PC-3 (cell line): ENCODE results near the gene CRY2. TPM values are rescaled to one million over a fixed set of nuclear protein-coding genes. Genes with fewer than 3 reads are reported as not detected.

Source experiments
- ATAC-seq: fragments of 200-7000 bp; cut with Tn5 transposase; 2 replicates; pipeline ENCODE4 v1.9.1; 2020; ENCODE audit warnings: mild to moderate bottlenecking, moderate library complexity
- BruUV-seq: library from RNA; stranded (reverse); fragments of 400-500 nt; replicated peaks from 2 replicates; lab custom pipeline; 2021; lab: Mats Ljungman, UMichigan
- CTCF ChIA-PET: fragments of 300-600 bp; sonication (Branson Sonifier 250); formaldehyde crosslinking; loops from one replicate; lab custom pipeline; 2022; ENCODE audit warnings: antibody characterized with exemption; lab: Charles Lee
- POLR2A ChIA-PET: fragments of 300-600 bp; sonication (Branson Sonifier 250); formaldehyde crosslinking; loops from one replicate; lab custom pipeline; 2022; ENCODE audit warnings: antibody characterized with exemption; ENCODE audit not compliant: unreplicated experiment; lab: Charles Lee
- DNase-seq: peaks from one replicate; pipeline ENCODE4 v3.0.0-alpha.2; 2015
- H2AFZ ChIP-seq: fragments of 300-600 bp; sonication (generic); 2 replicates; pipeline ENCODE4 v1.6.0; 2016; ENCODE audit warnings: antibody characterized with exemption, low read length
- H3F3A ChIP-seq: fragments of 300-600 bp; sonication (generic); one replicate; pipeline ENCODE4 v1.6.0; 2017; ENCODE audit warnings: antibody characterized with exemption, low read length, control low read depth, mild to moderate bottlenecking; ENCODE audit not compliant: unreplicated experiment
- H3K27ac ChIP-seq: fragments of 300-600 bp; sonication (generic); 2 replicates; pipeline ENCODE4 v1.5.1; 2016; ENCODE audit warnings: mild to moderate bottlenecking, low read length
- H3K27me3 ChIP-seq: fragments of 300-600 bp; sonication (generic); 2 replicates; pipeline ENCODE4 v1.6.1; 2016; ENCODE audit warnings: low read length, mixed read lengths
- H3K36me3 ChIP-seq: fragments of 300-600 bp; sonication (generic); 2 replicates; pipeline ENCODE4 v1.6.1; 2016; ENCODE audit warnings: low read depth, mixed run types, low read length, mixed read lengths
- H3K4me1 ChIP-seq: fragments of 300-600 bp; sonication (generic); 2 replicates; pipeline ENCODE4 v1.5.1; 2016; ENCODE audit warnings: low read length; ENCODE audit not compliant: insufficient read depth
- H3K4me2 ChIP-seq: fragments of 300-600 bp; sonication (generic); 2 replicates; pipeline ENCODE4 v1.6.0; 2016; ENCODE audit warnings: low read length
- H3K4me3 ChIP-seq: fragments of 300-600 bp; sonication (generic); 2 replicates; pipeline ENCODE4 v1.5.1; 2016; ENCODE audit warnings: mild to moderate bottlenecking, low read length, mixed read lengths
- H3K79me2 ChIP-seq: fragments of 300-600 bp; sonication (generic); 2 replicates; pipeline ENCODE4 v1.6.1; 2017; ENCODE audit warnings: low read length, mixed read lengths
- H3K9ac ChIP-seq: fragments of 300-600 bp; sonication (generic); 2 replicates; pipeline ENCODE4 v1.6.0; 2016; ENCODE audit warnings: mild to moderate bottlenecking, low read length
- H3K9me2 ChIP-seq: fragments of 300-600 bp; sonication (generic); replicated peaks from 2 replicates; pipeline ENCODE4 v1.6.1; 2016; ENCODE audit warnings: mixed run types, low read length, mixed read lengths
- H3K9me3 ChIP-seq: fragments of 300-600 bp; sonication (generic); 2 replicates; pipeline ENCODE4 v1.6.1; 2016; ENCODE audit warnings: low read length, mixed read lengths
- H4K20me1 ChIP-seq: fragments of 300-600 bp; sonication (generic); 2 replicates; pipeline ENCODE4 v1.6.1; 2016; ENCODE audit warnings: low read length, mixed read lengths
- CTCF ChIP-seq: fragments of 300-600 bp; sonication (generic); conservative IDR thresholded peaks from 2 replicates; pipeline ENCODE4 v1.5.1; 2017; ENCODE audit warnings: antibody characterized with exemption, low read depth, mild to moderate bottlenecking, low read length
- EZH2 ChIP-seq: fragments of 300-600 bp; sonication (generic); IDR thresholded peaks from one replicate; pipeline ENCODE4 v1.6.1; 2017; ENCODE audit warnings: antibody characterized with exemption, mild to moderate bottlenecking, low read length; ENCODE audit not compliant: unreplicated experiment
- EZH2phosphoT487 ChIP-seq: fragments of 300-600 bp; sonication (generic); IDR thresholded peaks from 2 replicates; pipeline ENCODE4 v1.6.1; 2018; ENCODE audit warnings: mild to moderate bottlenecking, antibody characterized with exemption, low read length, borderline replicate concordance
- intact Hi-C: fragments of 100-400 bp; cut with micrococcal nuclease; formaldehyde crosslinking; loops from 2 replicates; pipeline ENCODE4 v1.9.0; 2023
- total RNA-seq: library from RNA; depleted of rRNA; stranded (reverse); fragments of >200 nt; gene quantifications from 2 replicates; pipeline ENCODE4 v1.2.3, GENCODE V29; 2014

CRY2 gene
- total RNA-seq, 1 experiment from 2014 or later, result 9.5 TPM

DNA sequence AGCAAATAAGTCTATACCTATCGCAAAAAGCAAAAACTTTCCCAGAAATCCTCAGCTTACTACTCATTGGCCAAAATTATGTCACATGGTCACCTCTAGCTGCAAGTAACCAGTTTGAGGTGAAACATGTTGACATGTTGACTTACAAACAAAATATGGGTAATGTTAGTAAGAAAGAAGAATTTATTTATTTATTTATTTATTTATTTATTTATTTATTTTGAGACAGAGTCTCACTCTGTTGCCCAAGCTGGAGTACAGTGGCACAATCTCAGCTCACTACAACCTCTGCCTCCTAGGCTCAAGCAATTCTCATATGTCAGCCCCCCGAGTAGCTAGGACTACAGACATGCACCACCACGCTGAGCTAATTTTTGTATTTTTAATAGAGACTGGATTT, 47.7 kb upstream of the CRY2 start:
- Histone ChIP-seq H3K79me2 (no peaks in the 10 kb centered on the region), H3K27me3 (peaks cover 4% of the 10 kb centered on the region; the same call in 1 of the 2 replicates), H3K27ac (no peak overlapping the region), H2AFZ (no peak overlapping the region), H3F3A (no peaks in the 10 kb centered on the region), H3K9me3 (no peaks in the 10 kb centered on the region), H3K4me1 (no peaks in the 10 kb centered on the region; the same call in 1 of the 2 replicates), H3K4me2 (no peak overlapping the region), H3K9me2 (no peaks in the 10 kb centered on the region), H4K20me1 (no peaks in the 10 kb centered on the region), H3K4me3 (no peak overlapping the region), H3K36me3 (no peaks in the 10 kb centered on the region), H3K9ac (no peak overlapping the region)
- intact Hi-C loops, result no loop called here
- ChIA-PET POLR2A (no interaction called here), CTCF (no interaction called here)
- BruUV-seq, result no TSS peak
- TF ChIP-seq CTCF (no peak), EZH2 (no peak), EZH2phosphoT487 (no peak)
- DNase-seq (no peak), ATAC-seq (no peak)

DNA sequence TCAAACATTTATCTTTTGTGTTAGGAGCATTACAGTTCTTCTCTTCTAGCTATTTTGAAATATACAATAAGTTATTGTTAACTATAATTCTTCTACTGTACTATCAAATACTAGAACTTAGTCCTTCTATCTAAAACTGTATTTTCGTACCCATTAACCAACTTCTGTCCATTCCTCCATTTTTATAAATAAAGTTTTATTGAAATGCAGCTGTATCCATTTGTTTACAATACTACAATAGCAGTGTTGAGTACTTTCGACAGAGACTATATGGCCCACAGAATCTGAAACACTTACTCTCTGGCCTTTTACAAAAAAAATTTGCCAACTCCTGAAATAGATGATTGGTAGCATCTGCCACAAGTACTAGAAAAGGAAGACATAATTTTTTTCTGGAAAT, 47.0 kb upstream of the CRY2 start:
- peaks cover 4% of the 10 kb centered on the region; the same call in 1 of the 2 replicates for H3K27me3 ChIP-seq
- H3K9me3 ChIP-seq, result no peaks in the 10 kb centered on the region
- no peaks in the 10 kb centered on the region for H3K9me2 ChIP-seq
- H3K4me3 ChIP-seq, result no peak overlapping the region
- BruUV-seq, result no TSS peak
- peaks cover under 1% of the 10 kb centered on the region; the same call in 1 of the 2 replicates for H3K79me2 ChIP-seq
- intact Hi-C loops, result no loop called here
- H3F3A ChIP-seq, result no peaks in the 10 kb centered on the region
- H3K4me2 ChIP-seq, result no peak overlapping the region
- H3K36me3 ChIP-seq, result no peaks in the 10 kb centered on the region
- no peak overlapping the region for H2AFZ ChIP-seq
- no peaks in the 10 kb centered on the region for H4K20me1 ChIP-seq
- TF ChIP-seq CTCF (no peak), EZH2phosphoT487 (no peak), EZH2 (no peak)
- DNase-seq, result no peak
- H3K4me1 ChIP-seq, result no peaks in the 10 kb centered on the region; the same call in 1 of the 2 replicates
- no peak overlapping the region for H3K27ac ChIP-seq
- CTCF ChIA-PET, result no interaction called here
- H3K9ac ChIP-seq, result no peak overlapping the region
- POLR2A ChIA-PET, result no interaction called here
- ATAC-seq, result no peak

DNA sequence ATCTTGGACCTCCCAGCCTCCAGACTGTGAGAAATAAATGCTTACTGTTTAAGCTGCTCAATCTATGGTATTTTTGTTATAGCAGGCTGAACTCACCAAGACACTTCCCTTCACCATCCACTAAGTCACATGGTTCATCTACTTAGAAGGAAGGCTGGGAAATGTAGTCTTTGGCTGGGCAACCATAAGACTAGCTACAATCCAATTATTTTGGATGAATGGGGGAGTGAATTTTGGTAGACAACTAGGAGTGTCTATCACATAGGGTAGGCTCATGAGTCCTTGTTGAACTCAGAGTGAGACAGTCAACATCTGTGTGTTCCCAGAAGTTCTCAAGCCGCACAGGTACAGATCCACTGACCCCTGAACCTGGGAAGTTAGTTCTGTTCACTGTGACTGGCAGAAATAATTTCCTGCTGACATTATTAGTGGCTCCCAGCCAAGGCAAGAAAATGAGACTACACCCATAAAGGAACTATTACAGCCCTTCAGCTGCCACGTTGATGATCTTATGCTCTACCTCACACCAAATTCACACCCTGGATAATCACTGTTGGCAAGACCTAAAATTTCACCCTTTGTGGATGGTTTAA, 45.5 kb upstream of the CRY2 start:
- H3K4me3 ChIP-seq, result no peak overlapping the region
- H2AFZ ChIP-seq, result no peak overlapping the region
- ChIA-PET POLR2A (no interaction called here), CTCF (no interaction called here)
- no peak overlapping the region for H3K9ac ChIP-seq
- no peaks in the 10 kb centered on the region for H3K36me3 ChIP-seq
- ATAC-seq, result no peak
- BruUV-seq, result no TSS peak
- no peak overlapping the region for H3K4me2 ChIP-seq
- peaks cover 16% of the 10 kb centered on the region for H3K79me2 ChIP-seq
- H3F3A ChIP-seq, result no peaks in the 10 kb centered on the region
- H3K27me3 ChIP-seq, result no peaks in the 10 kb centered on the region
- no peaks in the 10 kb centered on the region for H3K9me3 ChIP-seq
- no peaks in the 10 kb centered on the region for H3K9me2 ChIP-seq
- peaks cover 3% of the 10 kb centered on the region; the same call in 1 of the 2 replicates for H4K20me1 ChIP-seq
- H3K4me1 ChIP-seq, result peaks cover 15% of the 10 kb centered on the region
- DNase-seq, result no peak
- intact Hi-C loops, result no loop called here
- no peak for TF ChIP-seq CTCF
- no peak for TF ChIP-seq EZH2
- no peak for TF ChIP-seq EZH2phosphoT487
- H3K27ac ChIP-seq, result no peak overlapping the region
